Large intestine (tissue), 3 donors: ENCODE measurements around the gene HELZ2. TPM values are rescaled to one million over a fixed set of nuclear protein-coding genes. Genes with fewer than 3 reads are reported as not detected.

ENCODE experiments used
- DNase-seq, 2 donors: peaks; one replicate each; pipeline versions ENCODE4 v3.0.0 to v3.0.0-alpha.2; 2013
- H3K27ac ChIP-seq: one replicate; pipeline ENCODE4 v1.5.1; 2013; ENCODE audit warnings: low read length
- H3K27me3 ChIP-seq: 2 replicates; pipeline ENCODE4 v1.6.1; 2013; ENCODE audit warnings: low read length; ENCODE audit not compliant: control insufficient read depth, insufficient read depth
- H3K36me3 ChIP-seq: 2 replicates; pipeline ENCODE4 v1.6.1; 2013; ENCODE audit warnings: low read length; ENCODE audit not compliant: control insufficient read depth, insufficient read depth
- H3K4me1 ChIP-seq: one replicate; pipeline ENCODE4 v1.6.1; 2013; ENCODE audit warnings: low read length; ENCODE audit not compliant: control insufficient read depth, insufficient read depth
- H3K4me3 ChIP-seq: one replicate; pipeline ENCODE4 v1.5.1; 2013; ENCODE audit warnings: low read length
- H3K9me3 ChIP-seq: one replicate; pipeline ENCODE4 v1.6.1; 2013; ENCODE audit warnings: mild to moderate bottlenecking, low read depth, low read length, moderate library complexity; ENCODE audit not compliant: control insufficient read depth
- WGBS: methylation state at CpG from one replicate; pipeline ENCODE4 v1.1.5; 2013; ENCODE audit warnings: low lambda C conversion rate; ENCODE audit not compliant: insufficient coverage; 5-methylcytosine and 5-hydroxymethylcytosine counted together
- polyA plus RNA-seq: library from polyadenylated mRNA; unstranded; fragments of 120-200 nt; gene quantifications from one replicate; pipeline ENCODE4 v1.2.1, GENCODE V29; 2013

Gene HELZ2
- polyA plus RNA-seq, 1 donor: 13.0 TPM

DNA sequence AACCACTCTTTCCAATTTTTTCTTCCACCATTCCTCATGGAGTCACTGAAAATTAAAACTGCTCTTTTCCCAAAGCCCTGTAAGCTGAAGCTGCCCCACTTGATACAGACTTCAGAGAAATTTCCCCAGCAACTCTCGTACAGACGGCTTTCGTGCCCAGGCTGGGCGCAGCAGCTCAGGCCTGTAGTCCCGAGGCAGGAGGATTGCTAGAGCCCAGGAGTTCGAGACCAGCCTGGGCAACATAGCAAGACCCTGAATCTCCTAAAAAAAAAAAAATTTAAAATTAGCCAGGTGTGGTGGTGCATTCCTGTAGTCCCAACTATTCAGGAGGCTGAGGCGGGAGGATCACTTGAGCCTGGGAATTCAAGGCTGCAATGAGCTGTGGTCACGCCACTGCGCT, 46.9 kb downstream of the HELZ2 start:
- Histone ChIP-seq H3K9me3 (peaks cover 13% of the 10 kb centered on the region), H3K4me1 (peaks cover 7% of the 10 kb centered on the region)
- no peak for DNase-seq

DNA sequence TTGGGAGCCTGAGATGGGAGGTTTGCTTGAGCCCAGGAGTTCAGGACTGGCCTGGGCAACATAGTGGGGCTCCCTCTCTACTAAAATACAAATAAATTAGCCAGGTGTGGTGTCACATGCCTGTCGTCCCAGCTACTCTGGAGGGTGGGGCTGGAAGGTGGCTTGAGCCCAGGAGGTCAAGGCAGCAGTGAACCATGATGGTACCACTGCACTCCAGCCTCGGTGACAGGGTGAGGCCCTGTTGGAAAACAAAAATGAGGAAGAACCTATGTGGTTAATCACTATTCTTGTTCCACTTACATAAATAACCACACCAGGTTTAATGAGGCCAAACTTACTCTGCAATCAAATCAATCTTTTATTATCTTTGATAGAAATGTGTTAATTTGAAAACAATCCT, 48.1 kb downstream of the HELZ2 start:
- WGBS: no CpG with 5 or more reads among the region's 2 CpGs

More for the DNA sequence above, 46.9 kb downstream of the HELZ2 start:
- WGBS: no CpG with 5 or more reads among the region's 9 CpGs
- Histone ChIP-seq H3K27ac (no peak overlapping the region), H3K4me3 (no peak overlapping the region), H3K36me3 (peaks cover 13% of the 10 kb centered on the region), H3K27me3 (no peaks in the 10 kb centered on the region)

DNA sequence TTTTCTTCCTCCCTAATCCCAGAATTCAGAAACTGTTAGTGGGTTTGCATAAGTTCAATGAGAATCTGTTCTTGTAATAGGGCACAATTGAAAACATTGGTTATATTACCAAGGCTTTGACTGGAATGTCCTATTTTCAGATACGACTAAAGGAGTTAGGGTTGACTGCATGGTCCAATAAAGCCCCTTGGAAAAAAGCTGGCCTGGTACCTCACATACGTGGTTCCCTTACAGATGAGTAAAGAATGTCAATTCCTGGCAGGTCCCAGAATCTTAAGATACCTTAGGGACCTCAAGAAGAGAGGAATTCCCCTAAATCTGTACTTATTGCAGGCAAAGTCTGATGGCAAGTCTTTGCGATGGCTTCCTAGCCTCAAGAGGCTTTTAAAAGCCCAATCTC, 48.9 kb downstream of the HELZ2 start:
- no CpG with 5 or more reads among the region's 3 CpGs for WGBS
- peaks cover 4% of the 10 kb centered on the region for H3K4me1 ChIP-seq
- H3K36me3 ChIP-seq: peaks cover 16% of the 10 kb centered on the region
- no peaks in the 10 kb centered on the region for H3K27me3 ChIP-seq
- peaks cover 13% of the 10 kb centered on the region for H3K9me3 ChIP-seq
- no peak for DNase-seq
- H3K27ac ChIP-seq: no peak overlapping the region
- no peak overlapping the region for H3K4me3 ChIP-seq

More for the DNA sequence above, 48.1 kb downstream of the HELZ2 start:
- Histone ChIP-seq H3K27ac (no peak overlapping the region), H3K4me1 (peaks cover 9% of the 10 kb centered on the region), H3K4me3 (no peak overlapping the region), H3K27me3 (no peaks in the 10 kb centered on the region), H3K36me3 (peaks cover 16% of the 10 kb centered on the region), H3K9me3 (peaks cover 13% of the 10 kb centered on the region)
- no peak for DNase-seq

Other genes with a start within 250 kb of the HELZ2 start
- gene CHRNA4, start 212.9 kb downstream of the HELZ2 start, polyA plus RNA-seq: 0.45 TPM
- 5.2 TPM for gene KCNQ2, start 101.6 kb downstream of the HELZ2 start, polyA plus RNA-seq
- gene EEF1A2, start 75.2 kb downstream of the HELZ2 start, polyA plus RNA-seq: 29.7 TPM
- gene PPDPF, start 53.5 kb downstream of the HELZ2 start, polyA plus RNA-seq: 234 TPM
- gene PTK6, start 36.9 kb downstream of the HELZ2 start, polyA plus RNA-seq: 0.31 TPM
- gene SRMS, start 26.5 kb downstream of the HELZ2 start, polyA plus RNA-seq: 0.16 TPM
- 0.34 TPM for gene FNDC11, start 20.1 kb downstream of the HELZ2 start, polyA plus RNA-seq
- 10.5 TPM for gene GMEB2, start 52.9 kb upstream of the HELZ2 start, polyA plus RNA-seq
- 23.1 TPM for gene STMN3, start 79.2 kb upstream of the HELZ2 start, polyA plus RNA-seq
- gene RTEL1, start 84.1 kb upstream of the HELZ2 start, polyA plus RNA-seq: 12.2 TPM
- 1.9 TPM for gene TNFRSF6B, start 122.4 kb upstream of the HELZ2 start, polyA plus RNA-seq
- gene ARFRP1, start 133.7 kb upstream of the HELZ2 start, polyA plus RNA-seq: 22.2 TPM
- gene ZGPAT, start 133.8 kb upstream of the HELZ2 start, polyA plus RNA-seq: 20.1 TPM
- gene LIME1, start 162.4 kb upstream of the HELZ2 start, polyA plus RNA-seq: 7.5 TPM
- gene SLC2A4RG, start 165.5 kb upstream of the HELZ2 start, polyA plus RNA-seq: 61.5 TPM